ENCODE measurements around the gene IL16. TPM values are rescaled to one million over a fixed set of nuclear protein-coding genes. Genes with fewer than 3 reads are reported as not detected.
A peak's percentile ranks its signal among the peaks of the same experiment; 100 is the strongest.

The IL16 gene
- total RNA-seq, 1 donor from 2014 or later, result 2.6 TPM

DNA sequence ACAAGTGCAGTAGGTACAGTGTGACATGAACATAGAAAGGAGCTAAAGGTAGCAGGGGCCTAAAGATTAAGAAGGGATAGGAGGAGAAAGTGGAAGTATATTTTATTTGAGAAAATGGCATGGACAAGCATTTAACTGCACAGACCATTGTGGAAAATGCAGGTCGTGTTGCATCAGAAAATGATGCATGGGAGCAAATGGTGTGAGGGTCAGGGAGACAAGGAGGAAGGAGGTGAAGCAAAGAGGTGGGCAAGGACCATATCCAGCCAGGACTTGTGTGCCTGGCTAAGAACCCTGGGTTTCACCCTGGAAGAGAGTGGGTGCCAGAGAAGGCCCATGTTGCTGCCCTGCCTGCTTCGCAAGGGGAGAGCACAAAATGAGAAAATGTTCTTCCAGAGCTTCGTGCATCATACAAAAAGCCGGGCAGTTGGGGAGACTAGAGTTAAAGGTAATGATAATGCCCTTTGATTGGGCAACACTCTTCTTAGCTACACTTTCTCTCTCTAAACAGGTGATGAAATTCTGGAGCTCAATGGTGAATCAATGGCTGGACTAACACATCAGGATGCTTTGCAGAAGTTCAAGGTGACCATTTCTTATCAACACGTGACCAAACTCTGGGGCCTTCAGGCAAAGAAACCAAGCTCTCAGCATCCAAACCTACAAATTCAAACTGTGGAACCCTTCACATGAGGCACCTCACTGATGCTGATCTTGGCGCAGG lies 81.8 kb downstream of the IL16 start:
- no peak for DNase-seq

DNA sequence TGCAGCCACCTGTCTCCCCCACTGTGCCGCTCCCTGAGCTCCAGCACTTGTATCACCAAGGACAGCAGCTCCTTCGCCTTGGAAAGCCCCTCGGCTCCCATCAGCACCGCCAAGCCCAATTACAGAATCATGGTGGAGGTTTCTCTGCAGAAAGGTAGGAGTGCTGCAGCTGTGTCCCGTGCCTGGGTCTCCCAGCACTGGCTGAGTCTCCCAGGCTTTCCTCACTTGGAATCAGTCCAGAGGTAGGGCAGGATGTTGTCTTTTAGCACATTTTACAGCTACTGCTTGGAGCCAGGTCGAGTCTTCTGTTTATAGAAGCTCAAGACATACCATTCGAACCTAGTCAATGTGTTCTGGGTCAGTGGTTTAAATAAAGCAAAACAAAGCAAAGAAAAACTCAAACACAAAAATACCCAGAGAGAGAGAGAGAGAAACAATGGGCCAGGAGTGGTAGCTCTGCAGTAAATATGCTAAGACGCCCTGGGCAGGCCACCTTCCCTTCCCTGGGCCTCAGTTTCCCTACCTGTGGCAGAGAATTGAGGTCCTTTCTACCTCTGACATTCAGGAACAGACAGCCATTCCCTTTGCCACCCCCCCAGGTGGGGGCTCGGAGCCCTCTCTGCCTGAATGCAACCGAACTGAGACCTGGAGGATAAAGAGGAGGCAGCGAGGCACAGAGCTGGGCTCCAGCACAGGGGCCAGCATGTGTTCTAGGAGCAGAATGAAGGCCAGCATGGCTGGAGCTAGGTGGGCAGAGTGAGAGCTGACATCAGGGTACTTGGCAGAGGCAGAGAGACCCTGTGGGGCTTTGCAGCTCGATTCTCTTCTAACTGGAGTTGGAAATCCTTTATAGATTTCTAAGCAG lies 83.2 kb downstream of the IL16 start:
- DNase-seq, result no peak

- DNase-seq, result no peak
Measured at GRCh38 chr15:81280696-81281455, 84.2 kb downstream of the IL16 start.

DNA sequence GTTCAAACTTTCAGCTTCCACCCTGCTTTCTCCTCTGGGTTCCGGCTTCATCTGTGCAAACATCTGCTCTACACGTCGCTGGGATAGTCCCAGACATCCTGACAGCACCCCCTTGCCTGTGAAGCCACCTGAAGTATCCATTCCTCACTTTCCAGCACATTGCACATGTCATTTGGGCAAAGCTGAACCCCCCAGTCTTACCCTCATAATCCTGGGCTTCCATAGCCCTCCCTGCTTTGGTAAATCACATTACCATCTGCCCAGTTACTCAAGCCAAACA lies 84.7 kb downstream of the IL16 start:
- DNase-seq, result no peak

DNA sequence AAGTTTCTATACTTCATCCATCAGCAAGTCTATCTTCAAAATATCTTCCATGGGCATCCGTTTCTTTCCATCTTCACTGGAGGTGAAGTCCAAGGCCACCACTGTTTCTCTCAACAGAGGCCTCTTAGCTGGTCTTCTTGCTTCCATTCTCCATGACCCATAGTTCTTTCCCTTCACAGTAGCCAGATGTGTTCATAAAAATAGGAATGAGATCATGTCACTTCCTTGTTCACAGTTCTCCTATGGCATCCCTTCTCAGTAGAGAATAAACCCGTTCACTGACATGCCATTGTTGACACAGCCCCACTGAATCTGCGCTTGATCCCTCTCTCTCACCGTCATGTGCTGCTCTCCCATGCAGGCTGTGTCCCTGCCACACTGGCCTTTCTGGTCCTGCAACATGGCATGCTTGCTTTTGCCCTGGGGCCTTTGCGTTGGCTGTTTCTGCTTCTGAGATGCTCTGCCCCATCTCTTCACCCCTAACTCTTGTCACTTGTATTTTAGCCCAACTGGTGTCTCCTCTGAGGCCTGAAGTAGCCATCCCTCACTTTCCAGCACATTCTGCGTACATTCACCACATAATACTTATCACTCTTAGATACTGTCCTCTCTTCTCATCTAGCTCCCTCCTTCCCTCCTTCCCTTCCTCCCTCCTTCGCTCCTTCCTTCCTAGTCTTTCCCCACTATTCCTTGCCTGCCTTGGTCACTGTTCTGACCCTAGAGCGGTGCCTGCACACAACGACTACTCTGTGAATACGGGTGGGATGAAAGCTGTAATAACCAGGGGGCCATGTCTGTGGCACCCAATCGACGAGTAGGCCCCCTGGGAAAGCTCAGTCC lies 85.3 kb downstream of the IL16 start:
- no peak for DNase-seq

GRCh38 chr15:81282606-81282895 lies 85.9 kb downstream of the IL16 start:
- no peak for DNase-seq

DNA sequence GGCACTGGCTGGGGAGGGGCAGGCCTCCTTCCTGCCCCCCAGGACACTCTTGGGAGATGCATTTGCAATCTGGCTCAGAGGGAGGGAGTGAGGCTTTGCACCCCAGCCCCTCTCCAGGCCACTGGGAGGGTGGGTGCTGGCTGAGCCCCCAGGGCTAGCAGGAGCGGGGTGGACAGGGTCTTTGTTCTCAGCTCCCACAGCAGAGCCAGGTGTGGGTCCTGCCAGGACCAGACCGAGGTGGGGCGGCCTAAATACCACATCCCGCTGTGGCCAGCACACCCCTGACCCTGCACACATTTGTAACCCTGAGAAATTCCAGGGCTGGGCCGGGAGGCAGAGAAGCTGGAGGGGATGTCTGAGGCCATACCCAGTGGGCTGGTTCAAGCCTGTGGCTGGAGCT lies 86.2 kb downstream of the IL16 start:
- no peak for DNase-seq

DNA sequence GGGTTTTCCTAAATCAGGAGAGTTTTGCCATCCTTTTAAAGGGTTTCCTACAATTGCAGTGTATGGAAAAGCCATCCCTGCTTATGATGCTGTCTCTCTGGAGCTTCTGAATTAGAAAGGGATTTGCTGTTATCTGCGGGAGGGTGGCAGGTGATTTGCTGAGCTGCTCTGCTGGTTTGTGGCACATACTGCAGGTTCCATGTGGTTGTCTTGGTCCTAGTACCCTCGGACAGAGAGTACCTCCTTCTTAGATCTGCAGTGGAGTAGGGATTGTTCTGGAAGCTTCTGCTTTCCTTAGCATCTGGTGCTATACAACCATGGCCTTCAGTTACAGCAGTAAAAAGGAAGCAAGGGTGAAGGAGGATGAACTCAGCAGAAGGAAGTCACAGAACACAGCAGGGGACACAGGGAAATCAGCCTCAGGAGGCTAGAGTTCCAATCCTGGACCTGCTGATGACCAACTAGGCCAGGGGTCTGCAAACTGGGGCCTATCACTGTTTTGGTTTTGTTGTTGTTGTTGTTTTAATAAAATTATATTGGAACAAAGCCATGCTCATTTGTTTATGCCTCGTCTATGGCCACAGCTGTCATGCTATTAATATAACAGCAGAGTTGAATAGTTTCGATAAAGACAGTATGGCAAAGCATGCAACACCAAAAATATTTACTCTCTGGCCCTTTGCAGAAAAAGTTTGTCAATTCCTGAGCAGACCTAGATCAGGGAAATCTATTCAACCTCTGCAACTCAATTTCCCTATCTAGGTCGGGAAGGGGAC lies 87.8 kb downstream of the IL16 start:
- DNase-seq, result no peak

DNA sequence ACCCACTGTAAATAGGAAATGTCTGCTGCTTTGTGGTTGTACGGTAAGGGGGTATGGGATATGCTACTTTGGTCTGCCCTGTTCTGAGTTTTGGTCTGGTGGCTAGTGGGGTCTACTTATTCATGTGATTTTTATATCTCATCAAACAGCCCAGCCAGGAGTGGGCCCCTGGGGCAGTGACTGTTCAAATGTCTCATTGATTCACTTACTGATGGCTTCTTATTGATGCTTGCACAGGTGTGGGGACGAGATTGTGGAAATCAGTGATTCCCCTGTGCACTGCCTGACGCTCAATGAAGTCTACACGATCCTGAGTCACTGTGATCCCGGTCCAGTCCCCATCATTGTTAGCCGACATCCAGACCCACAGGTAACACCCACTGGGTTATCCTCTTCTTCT lies 88.8 kb downstream of the IL16 start:
- DNase-seq, result no peak

DNA sequence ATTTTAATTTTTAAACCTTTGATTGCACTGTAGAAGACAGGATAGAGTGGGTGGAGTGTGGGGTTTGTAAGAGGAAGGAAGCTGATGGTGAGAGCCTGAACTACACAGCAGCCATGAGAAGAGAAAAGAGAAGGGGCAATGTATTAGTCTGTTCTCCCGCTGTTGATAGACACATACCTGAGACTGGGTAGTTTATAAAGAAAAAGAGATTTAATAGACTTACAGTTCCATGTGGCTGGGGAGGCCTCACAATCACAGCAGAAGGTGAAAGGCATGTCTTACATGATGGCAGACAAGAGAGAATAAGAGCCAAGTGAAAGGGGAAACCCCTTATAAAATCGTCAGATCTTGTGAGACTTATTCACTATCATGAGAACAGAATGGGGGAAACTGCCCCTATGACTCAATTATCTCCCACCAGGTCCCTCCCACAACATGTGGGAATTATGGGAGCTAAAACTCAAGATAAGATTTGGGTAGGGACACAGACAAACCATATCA lies 90.0 kb downstream of the IL16 start:
- DNase-seq, result no peak

DNA sequence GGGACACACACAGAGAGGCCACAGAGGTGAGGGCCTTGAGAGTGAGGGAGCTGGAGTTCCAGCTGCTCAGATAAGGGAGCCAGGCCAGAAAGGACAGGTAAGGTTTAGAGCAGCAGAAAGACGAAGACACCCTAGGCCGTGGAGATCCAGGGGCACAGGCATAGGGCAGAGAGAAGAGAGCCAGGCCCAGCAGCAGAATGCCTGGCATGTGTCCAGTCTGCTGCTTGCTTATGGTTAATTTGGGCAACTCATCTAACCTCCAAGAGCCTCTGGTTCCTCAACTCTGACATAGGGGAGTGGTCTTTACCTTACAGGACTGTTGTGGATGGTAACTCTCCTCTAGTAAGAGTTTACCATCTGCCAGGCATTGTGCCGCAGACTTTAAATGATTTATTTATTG lies 91.4 kb downstream of the IL16 start:
- no peak for DNase-seq

GRCh38 chr15:81288616-81289015 lies 91.9 kb downstream of the IL16 start:
- DNase-seq, result no peak

DNA sequence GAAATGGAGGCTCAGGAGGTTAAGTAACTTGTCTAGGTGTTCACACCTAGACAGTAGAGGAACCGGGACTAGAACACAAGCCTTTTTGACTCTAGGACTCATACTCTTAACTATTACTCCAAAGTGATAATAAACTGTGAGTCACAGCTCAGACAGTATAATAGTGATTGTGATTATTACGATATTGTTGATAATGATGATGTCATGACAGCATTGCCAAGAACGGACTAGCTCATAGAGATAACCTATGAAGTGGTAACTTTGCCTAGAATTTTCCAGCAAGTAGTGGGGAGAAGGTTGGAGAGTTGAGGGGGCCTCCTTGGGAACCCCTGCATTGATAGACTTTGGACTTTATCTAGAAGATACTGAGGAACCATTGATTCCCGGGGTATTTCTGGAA lies 93.2 kb downstream of the IL16 start:
- no peak for DNase-seq

DNA sequence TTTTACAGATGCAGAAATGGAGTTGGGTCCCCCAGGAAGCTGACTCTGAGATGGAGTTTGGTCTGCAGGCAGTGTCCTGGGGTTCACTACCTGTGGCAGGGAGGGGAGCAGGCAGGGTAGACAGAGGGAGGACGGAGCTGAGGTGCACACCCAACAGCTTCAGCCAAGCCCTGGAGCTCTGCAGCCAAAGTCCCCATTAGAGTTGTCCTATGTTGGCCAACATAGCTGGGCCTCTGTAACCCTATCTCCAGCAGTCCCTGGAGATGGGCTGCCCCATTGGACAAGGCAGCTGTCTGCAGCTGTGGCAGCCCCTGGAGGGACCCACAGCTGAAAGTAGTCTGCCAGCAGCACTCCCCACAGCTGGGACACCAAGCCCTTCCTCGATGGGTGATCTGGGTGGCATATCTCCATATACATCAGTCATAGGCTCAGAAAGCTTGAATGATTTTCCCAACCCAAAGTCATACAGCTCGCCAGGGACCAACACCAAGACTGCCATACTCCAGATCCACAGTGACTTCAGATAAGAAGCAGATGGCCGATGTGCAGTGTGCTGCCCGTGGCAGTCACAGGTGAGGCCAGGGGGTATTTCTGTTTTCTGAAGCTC lies 95.3 kb downstream of the IL16 start:
- no peak for DNase-seq

DNA sequence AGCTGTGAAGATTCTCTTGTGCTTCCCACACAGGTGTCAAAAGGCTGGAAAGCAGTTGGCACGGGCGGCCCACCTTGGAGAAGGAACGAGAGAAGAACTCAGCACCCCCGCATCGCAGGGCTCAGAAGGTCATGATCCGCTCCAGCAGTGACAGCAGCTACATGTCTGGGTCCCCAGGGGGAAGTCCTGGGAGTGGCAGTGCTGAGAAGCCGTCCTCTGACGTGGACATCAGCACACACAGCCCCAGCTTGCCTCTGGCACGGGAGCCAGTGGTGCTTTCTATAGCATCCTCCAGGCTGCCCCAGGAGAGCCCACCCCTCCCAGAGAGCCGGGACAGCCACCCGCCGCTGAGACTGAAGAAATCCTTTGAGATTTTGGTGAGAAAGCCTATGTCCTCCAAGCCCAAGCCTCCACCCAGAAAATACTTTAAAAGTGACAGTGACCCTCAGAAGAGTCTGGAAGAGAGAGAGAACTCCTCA lies 95.9 kb downstream of the IL16 start:
- DNase-seq, result no peak

DNA sequence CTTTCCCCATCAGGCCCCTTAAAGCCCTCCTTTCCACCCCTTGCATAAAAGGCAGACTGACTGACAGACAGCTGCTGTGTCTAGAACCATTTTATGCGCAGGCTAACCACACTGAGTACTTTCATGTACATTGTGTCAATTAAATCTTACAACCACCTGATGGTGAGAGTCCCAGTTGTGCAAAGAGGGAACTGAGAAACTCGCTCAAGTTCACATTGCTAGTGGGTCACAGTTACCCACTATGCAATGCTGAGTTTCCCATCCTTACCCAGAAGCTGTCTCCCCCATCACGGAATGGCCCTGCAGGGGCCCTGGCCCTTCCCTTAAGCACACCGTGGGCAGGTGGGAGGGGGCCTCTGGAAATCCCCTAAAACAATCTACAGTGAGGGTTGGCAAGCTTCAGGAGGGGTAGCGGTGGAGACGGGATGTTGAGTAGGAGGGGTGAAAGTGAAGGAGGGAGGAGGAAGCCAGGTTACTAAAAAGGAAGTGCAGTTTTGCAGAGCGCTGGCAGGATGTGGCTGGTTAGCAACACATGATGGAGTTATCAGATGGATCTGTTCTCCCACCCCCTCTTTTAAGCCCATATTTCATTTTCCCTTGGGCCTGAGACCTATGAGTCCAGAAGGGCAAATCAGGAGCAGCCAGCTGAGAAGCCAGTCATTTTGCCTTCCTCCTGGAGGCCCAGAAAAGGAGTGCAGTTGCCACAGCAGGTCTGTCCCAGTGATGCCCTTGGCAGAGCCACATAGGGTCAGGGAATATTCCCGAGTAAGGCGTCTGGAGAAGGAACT lies 97.2 kb downstream of the IL16 start:
- DNase-seq, result no peak

DNA sequence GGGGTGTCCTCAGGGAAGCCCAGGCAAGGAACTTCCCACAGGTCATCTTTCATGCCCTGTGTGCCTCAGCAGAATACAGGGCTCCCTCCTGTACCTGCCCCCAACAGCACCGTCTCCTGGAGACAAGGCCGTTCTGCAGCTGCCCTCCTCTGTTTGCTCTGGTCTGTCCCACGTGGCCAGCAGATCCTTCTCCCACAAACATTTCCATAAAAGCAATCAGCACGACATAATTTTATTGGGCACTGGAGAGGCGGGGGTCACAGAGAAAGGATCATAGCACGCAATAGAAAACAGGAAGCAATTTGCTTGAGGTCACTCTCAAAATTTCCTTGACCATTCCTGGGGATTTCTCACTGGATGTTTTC lies 97.8 kb downstream of the IL16 start:
- DNase-seq, result no peak

GRCh38 chr15:81295486-81296121 lies 98.9 kb downstream of the IL16 start:
- no peak for DNase-seq

DNA sequence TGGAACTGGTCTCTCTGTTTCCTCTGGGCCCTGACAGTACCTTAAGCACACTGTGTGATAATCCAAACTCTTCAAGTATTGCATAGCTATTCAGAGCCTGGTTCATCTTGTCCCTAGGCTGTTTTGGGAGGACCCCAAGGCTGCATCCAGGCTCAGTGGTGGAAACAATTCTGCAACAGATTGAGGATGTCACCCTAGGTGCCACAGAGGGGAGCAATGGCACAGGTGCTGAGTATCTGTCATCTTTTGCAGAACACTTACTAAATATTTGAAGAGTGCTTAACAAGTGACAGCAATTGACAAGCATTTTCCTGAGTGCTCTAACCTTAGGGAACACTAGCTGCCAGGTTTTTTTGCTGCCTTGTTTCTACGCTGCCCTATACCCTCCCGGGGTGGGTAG lies 99.5 kb downstream of the IL16 start:
- no peak for DNase-seq

DNA sequence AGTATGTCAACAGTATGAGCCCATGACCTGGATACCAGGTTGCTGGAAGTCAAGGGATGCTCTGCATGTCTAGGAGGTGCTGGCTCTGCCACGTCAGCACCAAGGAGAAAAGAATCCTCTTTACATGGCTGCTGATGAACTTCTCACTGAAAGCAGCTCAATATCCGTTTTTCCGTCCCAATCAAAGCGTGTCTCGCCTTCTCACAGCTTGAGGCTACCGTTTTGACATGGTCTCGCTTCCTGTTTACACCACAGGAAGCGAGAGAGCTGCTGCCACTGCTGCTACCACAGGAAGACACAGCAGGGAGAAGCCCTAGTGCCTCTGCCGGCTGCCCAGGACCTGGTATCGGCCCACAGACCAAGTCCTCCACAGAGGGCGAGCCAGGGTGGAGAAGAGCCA lies 100.0 kb downstream of the IL16 start:
- peak; percentile 48 for DNase-seq
